HEK293 (cell line): ENCODE measurements around the gene ZBTB43.

Experiments
- CTCF ChIA-PET: fragments of 350-600 bp; formaldehyde crosslinking; extraction: SDS; loops from one replicate; lab custom pipeline; 2021; ENCODE audit warnings: antibody characterized with exemption; lab: Yijun Ruan, JAX
- POLR2A ChIA-PET: fragments of 300-600 bp; formaldehyde crosslinking; extraction: SDS; loops from one replicate; lab custom pipeline; 2020; ENCODE audit warnings: antibody characterized with exemption, inconsistent platforms; lab: Yijun Ruan, JAX
- H3K27ac ChIP-seq: fragments of 200-500 bp; sonication (Bioruptor generic); 2 replicates; pipeline ENCODE4 v1.5.1; 2014; ENCODE audit warnings: low read depth, low read length, control low read depth, inconsistent platforms; ENCODE audit errors: extremely low read depth
- H3K36me3 ChIP-seq, 2 experiments: fragments of 200-500 bp in 1 of 2; sonication (Bioruptor generic) in 1 of 2; 1 replicate in 1 of 2; 2 replicates in 1 of 2; pipeline ENCODE4 v1.5.1; 2014 to 2017; ENCODE audit warnings: inconsistent platforms in 2 of 2, low read length in 2 of 2; ENCODE audit not compliant: control insufficient read depth in 2 of 2, insufficient read depth in 1 of 2
- H3K4me1 ChIP-seq: fragments of 200-500 bp; sonication (Bioruptor generic); 2 replicates; pipeline ENCODE4 v1.5.1; 2014; ENCODE audit warnings: mild to moderate bottlenecking, low read length, inconsistent platforms; ENCODE audit not compliant: control insufficient read depth, insufficient read depth
- H3K4me3 ChIP-seq: 2 replicates; pipeline ENCODE4 v1.5.1; 2011; ENCODE audit warnings: low read depth, mild to moderate bottlenecking, control low read depth, low read length, moderate library complexity
- H3K9me3 ChIP-seq: fragments of 200-500 bp; sonication (Bioruptor generic); 2 replicates; pipeline ENCODE4 v1.5.1; 2014; ENCODE audit warnings: low read depth, low read length, inconsistent platforms; ENCODE audit not compliant: control insufficient read depth, insufficient read depth
- BCL11A ChIP-seq: fragments of 450-650 bp; formaldehyde crosslinking; IDR thresholded peaks from 2 replicates; pipeline ENCODE4 v1.5.1; 2016; ENCODE audit warnings: low read depth, missing biosample characterization, missing genetic modification characterization
- SCRT2 ChIP-seq: fragments of 450-650 bp; formaldehyde crosslinking; IDR thresholded peaks from 2 replicates; pipeline ENCODE4 v1.5.1; 2016; ENCODE audit warnings: missing biosample characterization, missing genetic modification characterization
- ZBTB21 ChIP-seq: fragments of 450-650 bp; formaldehyde crosslinking; IDR thresholded peaks from 2 replicates; pipeline ENCODE4 v1.5.1; 2017; ENCODE audit warnings: missing biosample characterization, missing genetic modification characterization
- ZNF112 ChIP-seq: fragments of 450-650 bp; formaldehyde crosslinking; IDR thresholded peaks from 2 replicates; pipeline ENCODE4 v1.5.0; 2017; ENCODE audit warnings: missing biosample characterization, missing genetic modification characterization
- ZNF133 ChIP-seq: fragments of 450-650 bp; formaldehyde crosslinking; IDR thresholded peaks from 2 replicates; pipeline ENCODE4 v1.5.1; 2016; ENCODE audit warnings: missing biosample characterization, missing genetic modification characterization
- ZNF221 ChIP-seq: fragments of 450-650 bp; formaldehyde crosslinking; IDR thresholded peaks from 2 replicates; pipeline ENCODE4 v1.5.1; 2017; ENCODE audit warnings: missing biosample characterization, missing genetic modification characterization, borderline replicate concordance
- ZNF423 ChIP-seq: fragments of 450-650 bp; formaldehyde crosslinking; IDR thresholded peaks from 2 replicates; pipeline ENCODE4 v1.5.1; 2016; ENCODE audit warnings: missing biosample characterization, missing genetic modification characterization
- ZNF514 ChIP-seq: fragments of 450-650 bp; formaldehyde crosslinking; IDR thresholded peaks from 2 replicates; pipeline ENCODE4 v1.5.1; 2016; ENCODE audit warnings: missing biosample characterization, missing genetic modification characterization
- ZNF530 ChIP-seq: fragments of 450-650 bp; formaldehyde crosslinking; IDR thresholded peaks from 2 replicates; pipeline ENCODE4 v1.5.1; 2016; ENCODE audit warnings: low read depth, missing biosample characterization, missing genetic modification characterization
- ZNF558 ChIP-seq: fragments of 450-650 bp; formaldehyde crosslinking; IDR thresholded peaks from 2 replicates; pipeline ENCODE4 v1.5.1; 2016; ENCODE audit warnings: missing biosample characterization, missing genetic modification characterization
- ZNF571 ChIP-seq: fragments of 450-650 bp; formaldehyde crosslinking; IDR thresholded peaks from 2 replicates; pipeline ENCODE4 v1.5.0; 2017; ENCODE audit warnings: missing biosample characterization, missing genetic modification characterization
- ZNF626 ChIP-seq: fragments of 450-650 bp; sonication (Bioruptor Pico); formaldehyde crosslinking; IDR thresholded peaks from 2 replicates; pipeline ENCODE4 v1.5.1; 2018; ENCODE audit warnings: missing biosample characterization, missing genetic modification characterization, inconsistent platforms
- ZNF677 ChIP-seq: fragments of 450-650 bp; IDR thresholded peaks from 2 replicates; pipeline ENCODE4 v1.5.0; 2018; ENCODE audit warnings: missing biosample characterization, mild to moderate bottlenecking, missing genetic modification characterization, moderate library complexity
- ZNF776 ChIP-seq: fragments of 450-650 bp; formaldehyde crosslinking; IDR thresholded peaks from 2 replicates; pipeline ENCODE4 v1.5.0; 2017; ENCODE audit warnings: missing biosample characterization, missing genetic modification characterization, borderline replicate concordance
- ZNF837 ChIP-seq: fragments of 450-650 bp; formaldehyde crosslinking; IDR thresholded peaks from 2 replicates; pipeline ENCODE4 v1.5.1; 2016; ENCODE audit warnings: missing biosample characterization, missing genetic modification characterization
- ZSCAN16 ChIP-seq: fragments of 450-650 bp; formaldehyde crosslinking; IDR thresholded peaks from 2 replicates; pipeline ENCODE4 v1.5.1; 2016; ENCODE audit warnings: missing biosample characterization, missing genetic modification characterization
- TF ChIP-seq, protein P1 (sequence below): fragments of 450-650 bp; formaldehyde crosslinking; IDR thresholded peaks from 2 replicates; pipeline ENCODE4 v1.5.1; 2016; ENCODE audit warnings: missing biosample characterization, missing genetic modification characterization
- TF ChIP-seq, protein P2 (sequence below): fragments of 450-650 bp; formaldehyde crosslinking; IDR thresholded peaks from 2 replicates; pipeline ENCODE4 v1.5.1; 2016; ENCODE audit warnings: missing biosample characterization, missing genetic modification characterization
- TF ChIP-seq, protein P3 (sequence below): fragments of 450-650 bp; formaldehyde crosslinking; IDR thresholded peaks from 2 replicates; pipeline ENCODE4 v1.5.1; 2017; ENCODE audit warnings: missing biosample characterization, missing genetic modification characterization
- TF ChIP-seq, protein P4 (sequence below): fragments of 450-650 bp; formaldehyde crosslinking; IDR thresholded peaks from 2 replicates; pipeline ENCODE4 v1.5.1; 2016; ENCODE audit warnings: missing biosample characterization, missing genetic modification characterization

ZBTB43 gene

DNA sequence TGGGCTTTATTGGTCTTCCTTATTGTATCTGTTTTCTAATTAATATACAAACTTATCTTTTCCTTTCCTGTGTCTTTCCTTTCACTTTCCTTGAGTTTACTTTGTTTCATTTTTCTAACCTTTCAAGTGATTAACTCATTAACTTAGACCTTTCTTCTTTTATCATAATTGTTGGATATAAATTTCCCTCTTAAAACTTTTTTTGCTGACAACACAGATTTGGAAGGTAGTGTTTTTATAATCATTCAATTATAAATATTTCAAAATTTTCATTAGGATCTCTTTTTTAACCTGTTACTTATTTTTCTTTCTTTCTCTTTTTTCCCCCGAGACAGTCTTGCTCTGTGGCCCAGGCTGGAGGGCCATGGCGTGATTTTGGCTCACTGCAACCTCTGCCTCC lies 6.9 kb upstream of the ZBTB43 start:
- no peak overlapping the region for H3K27ac ChIP-seq
- TF ChIP-seq BCL11A (tag by site-specific recombination) = no peak
- TF ChIP-seq SCRT2 (tag by site-specific recombination) = no peak
- no peak for TF ChIP-seq ZNF530
- no peak for TF ChIP-seq ZNF776
- TF ChIP-seq ZNF626 (tag by site-specific recombination) = no peak
- TF ChIP-seq, protein P1, sequence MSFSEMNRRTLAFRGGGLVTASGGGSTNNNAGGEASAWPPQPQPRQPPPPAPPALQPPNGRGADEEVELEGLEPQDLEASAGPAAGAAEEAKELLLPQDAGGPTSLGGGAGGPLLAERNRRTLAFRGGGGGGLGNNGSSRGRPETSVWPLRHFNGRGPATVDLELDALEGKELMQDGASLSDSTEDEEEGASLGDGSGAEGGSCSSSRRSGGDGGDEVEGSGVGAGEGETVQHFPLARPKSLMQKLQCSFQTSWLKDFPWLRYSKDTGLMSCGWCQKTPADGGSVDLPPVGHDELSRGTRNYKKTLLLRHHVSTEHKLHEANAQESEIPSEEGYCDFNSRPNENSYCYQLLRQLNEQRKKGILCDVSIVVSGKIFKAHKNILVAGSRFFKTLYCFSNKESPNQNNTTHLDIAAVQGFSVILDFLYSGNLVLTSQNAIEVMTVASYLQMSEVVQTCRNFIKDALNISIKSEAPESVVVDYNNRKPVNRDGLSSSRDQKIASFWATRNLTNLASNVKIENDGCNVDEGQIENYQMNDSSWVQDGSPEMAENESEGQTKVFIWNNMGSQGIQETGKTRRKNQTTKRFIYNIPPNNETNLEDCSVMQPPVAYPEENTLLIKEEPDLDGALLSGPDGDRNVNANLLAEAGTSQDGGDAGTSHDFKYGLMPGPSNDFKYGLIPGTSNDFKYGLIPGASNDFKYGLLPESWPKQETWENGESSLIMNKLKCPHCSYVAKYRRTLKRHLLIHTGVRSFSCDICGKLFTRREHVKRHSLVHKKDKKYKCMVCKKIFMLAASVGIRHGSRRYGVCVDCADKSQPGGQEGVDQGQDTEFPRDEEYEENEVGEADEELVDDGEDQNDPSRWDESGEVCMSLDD (tag by site-specific recombination) = no peak
- TF ChIP-seq ZBTB21 (tag by site-specific recombination) = no peak
- TF ChIP-seq, protein P2, sequence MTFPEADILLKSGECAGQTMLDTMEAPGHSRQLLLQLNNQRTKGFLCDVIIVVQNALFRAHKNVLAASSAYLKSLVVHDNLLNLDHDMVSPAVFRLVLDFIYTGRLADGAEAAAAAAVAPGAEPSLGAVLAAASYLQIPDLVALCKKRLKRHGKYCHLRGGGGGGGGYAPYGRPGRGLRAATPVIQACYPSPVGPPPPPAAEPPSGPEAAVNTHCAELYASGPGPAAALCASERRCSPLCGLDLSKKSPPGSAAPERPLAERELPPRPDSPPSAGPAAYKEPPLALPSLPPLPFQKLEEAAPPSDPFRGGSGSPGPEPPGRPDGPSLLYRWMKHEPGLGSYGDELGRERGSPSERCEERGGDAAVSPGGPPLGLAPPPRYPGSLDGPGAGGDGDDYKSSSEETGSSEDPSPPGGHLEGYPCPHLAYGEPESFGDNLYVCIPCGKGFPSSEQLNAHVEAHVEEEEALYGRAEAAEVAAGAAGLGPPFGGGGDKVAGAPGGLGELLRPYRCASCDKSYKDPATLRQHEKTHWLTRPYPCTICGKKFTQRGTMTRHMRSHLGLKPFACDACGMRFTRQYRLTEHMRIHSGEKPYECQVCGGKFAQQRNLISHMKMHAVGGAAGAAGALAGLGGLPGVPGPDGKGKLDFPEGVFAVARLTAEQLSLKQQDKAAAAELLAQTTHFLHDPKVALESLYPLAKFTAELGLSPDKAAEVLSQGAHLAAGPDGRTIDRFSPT (tag by site-specific recombination) = no peak
- no peak for TF ChIP-seq ZNF514 (tag by site-specific recombination)
- TF ChIP-seq ZNF423 (tag by site-specific recombination) = no peak
- no peak for TF ChIP-seq ZNF837 (tag by site-specific recombination)
- TF ChIP-seq ZNF133 (tag by site-specific recombination) = no peak
- TF ChIP-seq ZSCAN16 (tag by site-specific recombination) = no peak
- no peak for TF ChIP-seq ZNF571 (tag by site-specific recombination)
- no peak for TF ChIP-seq ZNF558 (tag by site-specific recombination)
- TF ChIP-seq ZNF112 (tag by site-specific recombination) = no peak
- TF ChIP-seq, protein P3, sequence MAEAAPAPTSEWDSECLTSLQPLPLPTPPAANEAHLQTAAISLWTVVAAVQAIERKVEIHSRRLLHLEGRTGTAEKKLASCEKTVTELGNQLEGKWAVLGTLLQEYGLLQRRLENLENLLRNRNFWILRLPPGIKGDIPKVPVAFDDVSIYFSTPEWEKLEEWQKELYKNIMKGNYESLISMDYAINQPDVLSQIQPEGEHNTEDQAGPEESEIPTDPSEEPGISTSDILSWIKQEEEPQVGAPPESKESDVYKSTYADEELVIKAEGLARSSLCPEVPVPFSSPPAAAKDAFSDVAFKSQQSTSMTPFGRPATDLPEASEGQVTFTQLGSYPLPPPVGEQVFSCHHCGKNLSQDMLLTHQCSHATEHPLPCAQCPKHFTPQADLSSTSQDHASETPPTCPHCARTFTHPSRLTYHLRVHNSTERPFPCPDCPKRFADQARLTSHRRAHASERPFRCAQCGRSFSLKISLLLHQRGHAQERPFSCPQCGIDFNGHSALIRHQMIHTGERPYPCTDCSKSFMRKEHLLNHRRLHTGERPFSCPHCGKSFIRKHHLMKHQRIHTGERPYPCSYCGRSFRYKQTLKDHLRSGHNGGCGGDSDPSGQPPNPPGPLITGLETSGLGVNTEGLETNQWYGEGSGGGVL (tag by site-specific recombination) = no peak
- TF ChIP-seq ZNF677 (tag by site-specific recombination) = no peak
- no peaks in the 10 kb centered on the region for H3K9me3 ChIP-seq
- H3K4me1 ChIP-seq = peaks cover 2% of the 10 kb centered on the region; the same call in 1 of the 2 replicates
- no peaks in the 10 kb centered on the region for H3K36me3 ChIP-seq
- H3K4me3 ChIP-seq = no peak overlapping the region
- ChIA-PET POLR2A (no interaction called here), CTCF (no interaction called here)

DNA sequence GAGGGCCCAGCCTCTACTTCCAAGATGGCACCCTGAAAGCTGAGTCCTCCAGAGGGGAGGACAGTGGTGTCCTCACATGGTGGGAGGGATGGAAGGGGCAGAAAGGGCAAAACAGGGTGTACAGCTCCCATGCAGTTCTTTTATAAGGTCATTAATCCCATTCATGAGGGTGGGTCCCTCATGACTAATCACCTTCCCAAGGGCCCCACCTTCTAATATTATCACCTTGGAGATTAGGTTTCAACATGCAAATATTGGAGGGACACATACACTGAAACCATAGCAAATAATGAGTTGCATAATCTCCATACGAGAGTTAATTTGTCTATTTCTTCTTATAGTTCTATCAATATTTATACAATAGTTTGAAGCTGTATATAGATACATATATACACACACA lies 5.8 kb upstream of the ZBTB43 start:
- TF ChIP-seq, protein P4, sequence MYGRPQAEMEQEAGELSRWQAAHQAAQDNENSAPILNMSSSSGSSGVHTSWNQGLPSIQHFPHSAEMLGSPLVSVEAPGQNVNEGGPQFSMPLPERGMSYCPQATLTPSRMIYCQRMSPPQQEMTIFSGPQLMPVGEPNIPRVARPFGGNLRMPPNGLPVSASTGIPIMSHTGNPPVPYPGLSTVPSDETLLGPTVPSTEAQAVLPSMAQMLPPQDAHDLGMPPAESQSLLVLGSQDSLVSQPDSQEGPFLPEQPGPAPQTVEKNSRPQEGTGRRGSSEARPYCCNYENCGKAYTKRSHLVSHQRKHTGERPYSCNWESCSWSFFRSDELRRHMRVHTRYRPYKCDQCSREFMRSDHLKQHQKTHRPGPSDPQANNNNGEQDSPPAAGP (tag by site-specific recombination) = 0 out of 2 replicates have a peak, but pooled peaks have one; percentile 19
- TF ChIP-seq ZNF221 (tag by site-specific recombination) = no peak
- CTCF ChIA-PET = interaction anchor here (0.6 to 1.8 kb wide), 2 partner anchors 17 to 299 kb away, joined by 3 to 5 read pairs; no protein-coding TSS in a partner anchor
- H3K4me1 ChIP-seq = 0 out of 2 replicates have a peak, but pooled peaks cover 2% of the 10 kb centered on the region
- H3K4me3 ChIP-seq = no peak overlapping the region
- no peaks in the 10 kb centered on the region for H3K9me3 ChIP-seq
- H3K36me3 ChIP-seq = no peaks in the 10 kb centered on the region
- no peak overlapping the region for H3K27ac ChIP-seq
- POLR2A ChIA-PET = no interaction called here
